ENCODE data around the gene SSTR3.
A peak's percentile ranks its signal among the peaks of the same experiment; 100 is the strongest.

The SSTR3 gene

DNA sequence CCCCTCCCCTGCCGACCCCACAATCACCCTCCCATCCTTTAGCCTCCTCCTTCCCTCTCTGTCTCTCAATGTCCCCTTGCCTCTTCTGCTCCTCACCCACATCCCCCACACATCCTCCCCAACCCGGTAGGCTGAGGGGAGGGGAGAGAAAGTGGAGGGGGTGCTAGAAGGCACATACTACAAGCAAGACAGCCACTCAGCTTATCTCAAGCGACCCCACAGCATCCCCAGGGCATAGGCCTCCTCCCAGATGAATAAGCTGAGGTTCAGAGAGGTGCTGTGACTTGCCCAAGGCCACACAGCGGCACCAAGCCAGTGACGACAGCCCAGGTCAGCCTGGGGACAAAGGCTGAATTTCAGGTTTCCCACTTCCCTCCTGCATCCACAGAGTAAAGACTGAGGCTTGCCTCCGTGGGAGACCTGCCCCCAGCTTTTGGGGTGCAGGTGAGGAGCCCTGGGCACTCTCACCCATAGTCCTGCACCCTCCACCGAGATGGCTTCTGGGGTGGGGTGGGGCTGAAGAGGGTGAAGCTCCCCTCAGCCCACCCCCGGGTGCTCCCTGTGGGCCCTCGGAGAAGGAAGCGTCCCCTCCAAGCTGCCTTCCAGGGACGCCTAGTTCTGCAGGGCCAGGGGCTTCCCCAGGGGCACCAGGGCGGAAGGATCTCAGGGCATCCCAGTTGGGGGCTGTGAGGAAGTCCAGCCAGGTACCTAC lies 31.3 kb upstream of the SSTR3 start:
- CTCF ChIA-PET: interaction anchor here (0.9 to 16.0 kb wide), 13 partner anchors 11 to 215 kb away, joined by 3 to 195 read pairs (median 5); no protein-coding TSS in a partner anchor
- DNase-seq (ENCODE audit: extremely low spot score): no peak
- POLR2A ChIA-PET: interaction anchor here (2.2 kb wide), 1 partner anchor 13 kb away, joined by 13 read pairs; no protein-coding TSS in a partner anchor
- TF ChIP-seq, protein P1, sequence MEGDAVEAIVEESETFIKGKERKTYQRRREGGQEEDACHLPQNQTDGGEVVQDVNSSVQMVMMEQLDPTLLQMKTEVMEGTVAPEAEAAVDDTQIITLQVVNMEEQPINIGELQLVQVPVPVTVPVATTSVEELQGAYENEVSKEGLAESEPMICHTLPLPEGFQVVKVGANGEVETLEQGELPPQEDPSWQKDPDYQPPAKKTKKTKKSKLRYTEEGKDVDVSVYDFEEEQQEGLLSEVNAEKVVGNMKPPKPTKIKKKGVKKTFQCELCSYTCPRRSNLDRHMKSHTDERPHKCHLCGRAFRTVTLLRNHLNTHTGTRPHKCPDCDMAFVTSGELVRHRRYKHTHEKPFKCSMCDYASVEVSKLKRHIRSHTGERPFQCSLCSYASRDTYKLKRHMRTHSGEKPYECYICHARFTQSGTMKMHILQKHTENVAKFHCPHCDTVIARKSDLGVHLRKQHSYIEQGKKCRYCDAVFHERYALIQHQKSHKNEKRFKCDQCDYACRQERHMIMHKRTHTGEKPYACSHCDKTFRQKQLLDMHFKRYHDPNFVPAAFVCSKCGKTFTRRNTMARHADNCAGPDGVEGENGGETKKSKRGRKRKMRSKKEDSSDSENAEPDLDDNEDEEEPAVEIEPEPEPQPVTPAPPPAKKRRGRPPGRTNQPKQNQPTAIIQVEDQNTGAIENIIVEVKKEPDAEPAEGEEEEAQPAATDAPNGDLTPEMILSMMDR (IDR thresholded peaks at IDR 0.05; ENCODE audit: control extremely low read depth, extremely low read depth, low read depth, missing control alignments): no peak

DNA sequence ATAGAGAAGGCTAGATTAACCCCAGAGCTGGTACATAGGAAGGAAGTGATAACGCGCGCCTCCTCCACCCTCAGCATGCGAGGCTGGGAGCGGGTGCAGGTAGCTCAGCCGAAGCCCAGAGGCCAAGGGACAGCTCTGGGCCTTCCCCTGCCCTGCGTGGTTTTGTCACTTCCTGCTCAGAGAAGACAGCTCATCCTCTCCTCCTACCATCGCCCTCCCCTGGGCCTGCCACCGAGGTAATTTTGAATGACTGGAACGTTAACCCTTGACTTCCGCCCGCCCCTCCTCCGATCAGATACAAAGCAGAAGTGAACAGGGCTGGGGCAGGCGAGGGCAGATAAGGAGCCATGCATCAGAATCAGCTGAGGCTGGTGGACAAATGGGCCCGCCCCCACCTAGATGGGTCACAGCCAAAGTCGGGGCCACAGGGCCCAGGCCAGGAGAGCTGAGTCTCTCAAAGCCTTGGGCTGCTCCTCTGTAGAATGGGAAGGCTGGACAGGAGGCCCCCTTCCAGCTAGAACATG lies 30.2 kb upstream of the SSTR3 start:
- peak; percentile 91 for DNase-seq (ENCODE audit: extremely low spot score)
- POLR2A ChIA-PET: interaction anchor here (0.8 to 2.2 kb wide), 6 partner anchors 9 to 67 kb away, joined by 3 to 13 read pairs (median 4); no protein-coding TSS in a partner anchor
- CTCF ChIA-PET: interaction anchor here (0.7 to 16.0 kb wide), 13 partner anchors 10 to 387 kb away, joined by 3 to 195 read pairs (median 5); no protein-coding TSS in a partner anchor
- TF ChIP-seq, protein P1 (IDR thresholded peaks at IDR 0.05; ENCODE audit: control extremely low read depth, extremely low read depth, low read depth, missing control alignments): no peak

DNA sequence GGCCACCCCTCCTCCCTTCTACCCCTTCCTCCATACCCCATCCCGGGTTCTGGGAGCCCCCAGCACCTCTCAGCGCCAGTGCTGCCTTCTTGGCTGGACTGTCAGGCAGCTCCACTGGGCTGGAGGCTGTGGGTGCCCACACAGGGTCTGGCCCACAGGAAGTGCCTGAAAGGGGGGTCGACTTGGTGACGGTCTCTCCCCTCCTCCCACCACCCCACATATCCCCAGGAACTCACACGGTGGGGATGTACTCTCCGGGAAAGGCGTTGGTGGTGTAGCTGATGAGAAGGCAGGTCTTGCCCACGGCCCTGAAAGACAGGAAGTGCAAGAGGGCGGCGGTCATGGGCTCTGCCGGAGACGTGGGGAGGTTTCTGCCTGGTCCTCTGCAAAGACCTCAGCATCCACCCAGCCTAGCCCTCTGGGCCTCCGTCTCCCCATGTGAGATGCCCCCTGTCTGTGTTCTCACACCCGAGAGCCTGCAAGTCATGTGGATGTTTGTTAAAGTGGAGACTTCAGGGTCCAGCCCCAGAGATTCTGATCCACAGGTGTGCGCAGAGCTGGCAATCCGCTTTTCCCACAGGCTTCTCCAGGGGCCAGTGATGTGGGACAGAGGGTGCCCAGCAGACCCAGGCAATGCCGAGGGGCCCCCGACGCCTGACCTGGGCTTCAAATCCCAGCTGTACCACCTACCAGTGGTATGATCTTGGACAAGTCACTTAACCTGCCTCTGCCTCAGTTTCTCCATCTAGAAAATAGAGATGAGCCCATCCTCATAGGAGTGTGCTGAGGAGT lies 29.3 kb upstream of the SSTR3 start:
- CTCF ChIA-PET: interaction anchor here (0.7 to 16.0 kb wide), 10 partner anchors 11 to 386 kb away, joined by 3 to 195 read pairs (median 6); no protein-coding TSS in a partner anchor
- POLR2A ChIA-PET: interaction anchor here (0.9 to 2.2 kb wide), 5 partner anchors 9 to 68 kb away, joined by 3 to 13 read pairs (median 4); no protein-coding TSS in a partner anchor
- TF ChIP-seq, protein P1 (IDR thresholded peaks at IDR 0.05; ENCODE audit: control extremely low read depth, extremely low read depth, low read depth, missing control alignments): no peak
- no peak for DNase-seq (ENCODE audit: extremely low spot score)

DNA sequence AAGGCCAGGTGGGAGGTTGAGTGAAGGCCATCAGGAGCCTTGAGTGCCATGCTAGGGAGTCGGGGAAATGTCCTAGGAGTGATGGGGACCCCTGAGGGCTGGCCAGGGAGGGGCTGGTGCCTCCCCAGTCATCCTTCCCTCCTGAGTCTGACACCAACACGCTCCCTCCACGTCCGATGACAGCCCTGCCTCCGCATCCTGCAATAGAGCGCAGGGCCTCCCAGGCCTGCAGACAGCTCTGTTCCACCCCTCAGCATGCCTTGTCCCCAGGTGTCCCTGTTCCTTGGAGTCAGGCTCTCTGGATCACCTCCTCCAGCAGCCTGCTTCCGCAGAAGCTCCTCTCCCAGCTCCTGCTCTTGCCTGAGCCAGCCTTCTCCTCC lies 28.7 kb upstream of the SSTR3 start:
- TF ChIP-seq, protein P1 (IDR thresholded peaks at IDR 0.05; ENCODE audit: control extremely low read depth, extremely low read depth, low read depth, missing control alignments): no peak
- ChIA-PET CTCF (interaction anchor here (1.7 to 16.0 kb wide), 4 partner anchors 11 to 40 kb away, joined by 4 to 195 read pairs (median 52); no protein-coding TSS in a partner anchor), POLR2A (no interaction called here)
- no peak for DNase-seq (ENCODE audit: extremely low spot score)

DNA sequence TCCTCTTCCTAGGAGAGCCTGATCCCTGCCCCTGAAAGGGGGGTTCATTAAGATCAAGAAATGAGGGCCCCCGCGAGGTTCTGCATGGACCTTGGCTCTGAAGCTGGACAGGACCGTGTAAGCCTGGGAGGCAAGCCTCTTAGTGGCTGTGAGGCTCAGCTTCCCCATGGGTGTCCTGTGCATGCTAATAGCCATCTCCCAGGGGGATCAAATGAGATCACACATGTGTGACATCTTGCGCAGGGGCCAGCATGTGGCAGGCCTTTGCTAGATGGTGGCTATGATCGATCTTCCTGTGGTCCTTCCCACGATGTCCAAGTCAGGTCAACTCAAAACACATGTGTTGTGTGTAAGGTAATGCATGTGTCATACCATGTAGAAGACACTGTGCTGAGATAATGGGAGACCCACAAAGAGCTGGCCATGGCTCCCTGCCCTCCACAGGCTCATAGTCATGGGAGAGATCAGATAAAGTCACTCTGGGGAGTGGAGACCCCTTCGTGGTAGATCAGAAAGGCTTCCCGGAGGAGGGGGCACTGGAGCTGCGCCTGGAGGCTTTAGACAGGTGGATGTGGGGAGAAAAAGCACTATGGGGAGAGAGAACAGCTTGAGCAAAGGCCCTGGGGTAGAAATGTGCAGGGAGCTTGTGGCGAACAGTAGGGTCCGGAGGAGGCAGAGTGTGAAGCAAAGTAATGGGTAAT lies 28.1 kb upstream of the SSTR3 start:
- TF ChIP-seq, protein P1 (IDR thresholded peaks at IDR 0.05; ENCODE audit: control extremely low read depth, extremely low read depth, low read depth, missing control alignments): no peak
- POLR2A ChIA-PET: no interaction called here
- CTCF ChIA-PET: interaction anchor here (1.7 to 16.0 kb wide), 3 partner anchors 20 to 39 kb away, joined by 4 to 195 read pairs (median 58); no protein-coding TSS in a partner anchor
- DNase-seq (ENCODE audit: extremely low spot score): no peak
